HepG2 (cell line): ENCODE measurements around the gene TBKBP1. TPM values are rescaled to one million over a fixed set of nuclear protein-coding genes. Genes with fewer than 3 reads are reported as not detected.

Source experiments
- ATAC-seq: fragments of 200-7000 bp; cut with Tn5 transposase; 3 replicates; pipeline ENCODE4 v1.9.1; 2020; ENCODE audit warnings: mild to moderate bottlenecking, moderate library complexity
- BruUV-seq: library from RNA; stranded (reverse); fragments of 400-500 nt; replicated peaks from 2 replicates; lab custom pipeline; 2021; lab: Mats Ljungman, UMichigan
- CTCF ChIA-PET: fragments of 300-600 bp; formaldehyde crosslinking; extraction: SDS; loops from one replicate; lab custom pipeline; 2021; ENCODE audit warnings: low total read pairs, inconsistent platforms, low intra/inter-chr PET ratio; lab: Yijun Ruan, JAX
- POLR2A ChIA-PET: fragments of 350-600 bp; sonication (Branson Sonifier 250); formaldehyde crosslinking; loops from one replicate; lab custom pipeline; 2020; ENCODE audit warnings: antibody characterized with exemption, inconsistent platforms; lab: Yijun Ruan, JAX
- DNase-seq: peaks from one replicate; pipeline ENCODE4 v3.0.0-alpha.2; 2015; ENCODE audit warnings: low spot score
- FAIRE-seq: peaks from 3 replicates; lab custom pipeline; 2011; peaks lifted over from hg19 to GRCh38; lab: Jason Lieb, UNC
- H2AFZ ChIP-seq: one replicate; pipeline ENCODE4 v1.6.1; 2011; ENCODE audit warnings: low read length, inconsistent platforms
- H3K27ac ChIP-seq: fragments of 300-600 bp; 3 replicates; pipeline ENCODE4 v1.8.0; 2011; ENCODE audit warnings: mixed run types, mild to moderate bottlenecking, mixed read lengths, low read length, inconsistent platforms; ENCODE audit not compliant: insufficient read depth; ENCODE audit errors: extremely low read length
- H3K27me3 ChIP-seq, 2 experiments: fragments of 200-600 bp in 1 of 2; 2 replicates in 1 of 2; 3 replicates in 1 of 2; pipeline versions ENCODE4 v1.6.0 to v1.8.0; 2011; ENCODE audit warnings: low read length in 2 of 2, mild to moderate bottlenecking in 2 of 2, moderate library complexity in 2 of 2, inconsistent platforms in 1 of 2; ENCODE audit not compliant: insufficient read depth in 2 of 2, control insufficient read depth in 1 of 2
- H3K36me3 ChIP-seq, 2 experiments: fragments of 200-600 bp in 1 of 2; replicated peaks in 1 of 2; 2 replicates in 1 of 2; 3 replicates in 1 of 2; pipeline versions ENCODE4 v1.5.1 to v1.8.0; 2011; ENCODE audit warnings: low read length in 2 of 2, inconsistent platforms in 1 of 2; ENCODE audit not compliant: insufficient read depth in 2 of 2, control insufficient read depth in 1 of 2
- H3K4me1 ChIP-seq: 2 replicates; pipeline ENCODE4 v1.5.1; 2012; ENCODE audit warnings: low read length, inconsistent platforms; ENCODE audit not compliant: insufficient read depth
- H3K4me2 ChIP-seq: 2 replicates; pipeline ENCODE4 v1.6.0; 2011; ENCODE audit warnings: low read depth, low read length, inconsistent platforms
- H3K4me3 ChIP-seq, 3 experiments: fragments of 200-600 bp in 1 of 3; sonication (generic), shearing (Covaris generic) in 1 of 3; replicated peaks in 1 of 3; 2 replicates each; pipeline ENCODE4 v1.5.1; 2011 to 2016; ENCODE audit warnings: low read length in 3 of 3, inconsistent platforms in 2 of 3, low read depth in 2 of 3, mild to moderate bottlenecking in 2 of 3, control low read depth in 1 of 3, mixed read lengths in 1 of 3; ENCODE audit not compliant: insufficient read depth in 1 of 3
- H3K79me2 ChIP-seq: one replicate; pipeline ENCODE4 v1.6.1; 2011; ENCODE audit warnings: low read length, inconsistent platforms; ENCODE audit not compliant: insufficient read depth
- H3K9ac ChIP-seq: 2 replicates; pipeline ENCODE4 v1.6.0; 2011; ENCODE audit warnings: mild to moderate bottlenecking, low read depth, low read length, inconsistent platforms; ENCODE audit not compliant: insufficient read depth
- H3K9me3 ChIP-seq: 2 replicates; pipeline ENCODE4 v1.5.1; 2012; ENCODE audit warnings: mild to moderate bottlenecking, low read length
- H4K20me1 ChIP-seq: 2 replicates; pipeline ENCODE4 v1.6.0; 2011; ENCODE audit warnings: inconsistent platforms, mild to moderate bottlenecking, low read length, moderate library complexity; ENCODE audit not compliant: insufficient read depth
- ELF3 ChIP-seq: IDR thresholded peaks from 2 replicates; pipeline ENCODE4 v1.6.1; 2016; ENCODE audit warnings: missing genetic modification reagents, missing compliant biosample characterization
- EZH2 ChIP-seq: conservative IDR thresholded peaks from 2 replicates; pipeline ENCODE4 v1.6.1; 2012; ENCODE audit warnings: mild to moderate bottlenecking, low read depth, low read length, moderate library complexity
- FOXA3 ChIP-seq: IDR thresholded peaks from 2 replicates; pipeline ENCODE4 v1.6.1; 2016; ENCODE audit warnings: missing genetic modification reagents, missing compliant biosample characterization
- HNRNPL ChIP-seq: fragments of 200-400 bp; formaldehyde crosslinking; IDR thresholded peaks from 2 replicates; pipeline ENCODE4 v1.6.1; 2017; ENCODE audit warnings: mild to moderate bottlenecking, low read depth, low read length
- PRPF4 ChIP-seq: fragments of 200-400 bp; formaldehyde crosslinking; IDR thresholded peaks from 2 replicates; pipeline ENCODE4 v1.6.1; 2016; ENCODE audit warnings: low read length, low read depth; ENCODE audit not compliant: poor library complexity, severe bottlenecking
- ZBTB1 ChIP-seq: sonication (generic); formaldehyde crosslinking; IDR thresholded peaks from 2 replicates; pipeline ENCODE4 v1.4.0; 2020; ENCODE audit warnings: missing genetic modification reagents, borderline replicate concordance
- ZBTB33 ChIP-seq: sonication (generic); formaldehyde crosslinking; IDR thresholded peaks from 2 replicates; pipeline ENCODE4 v1.4.0; 2020; ENCODE audit warnings: missing genetic modification reagents
- ZBTB49 ChIP-seq: sonication (generic); formaldehyde crosslinking; IDR thresholded peaks from 2 replicates; pipeline ENCODE4 v1.4.0; 2020; ENCODE audit warnings: missing genetic modification reagents, borderline replicate concordance
- ZNF501 ChIP-seq: sonication (generic); formaldehyde crosslinking; IDR thresholded peaks from 2 replicates; pipeline ENCODE4 v1.5.1; 2020; ENCODE audit warnings: mild to moderate bottlenecking, moderate library complexity, missing genetic modification reagents
- WGBS: methylation state at CpG from one replicate; pipeline ENCODE4 v1.1.6; 2017; ENCODE audit warnings: low lambda C conversion rate; 5-methylcytosine and 5-hydroxymethylcytosine counted together
- in situ Hi-C: cut with HindIII; loops from 2 replicates; pipeline ENCODE4 v1.10.0; 2017; ENCODE audit warnings: low pct_unique_long_range_greater_than_20kb; ENCODE audit not compliant: extremely low pct_ligation_motif_present
- intact Hi-C: fragments of 100-400 bp; cut with micrococcal nuclease; formaldehyde crosslinking; loops from one replicate; pipeline ENCODE4 v1.10.0; 2022; ENCODE audit not compliant: unreplicated experiment
- polyA plus RNA-seq, 8 experiments: library from polyadenylated mRNA; depleted of rRNA in 3 of 8; stranded (reverse) in 7 of 8; unstranded in 1 of 8; fragments of >200 nt; fragmentation: Illumina TruSeq in 4 of 8; extraction: Trizol in 4 of 8; gene quantifications; 2 replicates each; pipeline versions ENCODE4 v1.2.1 to v1.2.3, GENCODE V29; 2011 to 2016; ENCODE audit warnings: low read depth in 4 of 8, missing spikeins in 1 of 8, mixed read lengths in 1 of 8; ENCODE audit not compliant: insufficient read depth in 1 of 8
- total RNA-seq, 5 experiments: library from RNA; depleted of rRNA; stranded (reverse); fragments of >200 nt; fragmentation: Illumina TruSeq; extraction: Trizol; gene quantifications; 2 replicates each; pipeline ENCODE4 v1.2.3, GENCODE V29; 2016; ENCODE audit warnings: low read depth in 1 of 5
- TF ChIP-seq, protein P1 (sequence below): sonication (generic); formaldehyde crosslinking; IDR thresholded peaks from 2 replicates; pipeline ENCODE4 v1.5.0; 2020; ENCODE audit warnings: mild to moderate bottlenecking, missing genetic modification reagents, moderate library complexity
- TF ChIP-seq, protein P2 (sequence below): sonication (generic); formaldehyde crosslinking; IDR thresholded peaks from 2 replicates; pipeline ENCODE4 v1.8.1; 2023; ENCODE audit warnings: mild to moderate bottlenecking, missing genetic modification reagents
- TF ChIP-seq, protein P3 (sequence below): fragments of 450-650 bp; IDR thresholded peaks from 2 replicates; pipeline ENCODE4 v1.6.1; 2016

TBKBP1 gene
- total and polyA plus RNA-seq, 2 of the 13 experiments (the other 11 are each of a cell fraction or from before 2014, with no cell fraction given) = 2.6 to 7.0 TPM

DNA sequence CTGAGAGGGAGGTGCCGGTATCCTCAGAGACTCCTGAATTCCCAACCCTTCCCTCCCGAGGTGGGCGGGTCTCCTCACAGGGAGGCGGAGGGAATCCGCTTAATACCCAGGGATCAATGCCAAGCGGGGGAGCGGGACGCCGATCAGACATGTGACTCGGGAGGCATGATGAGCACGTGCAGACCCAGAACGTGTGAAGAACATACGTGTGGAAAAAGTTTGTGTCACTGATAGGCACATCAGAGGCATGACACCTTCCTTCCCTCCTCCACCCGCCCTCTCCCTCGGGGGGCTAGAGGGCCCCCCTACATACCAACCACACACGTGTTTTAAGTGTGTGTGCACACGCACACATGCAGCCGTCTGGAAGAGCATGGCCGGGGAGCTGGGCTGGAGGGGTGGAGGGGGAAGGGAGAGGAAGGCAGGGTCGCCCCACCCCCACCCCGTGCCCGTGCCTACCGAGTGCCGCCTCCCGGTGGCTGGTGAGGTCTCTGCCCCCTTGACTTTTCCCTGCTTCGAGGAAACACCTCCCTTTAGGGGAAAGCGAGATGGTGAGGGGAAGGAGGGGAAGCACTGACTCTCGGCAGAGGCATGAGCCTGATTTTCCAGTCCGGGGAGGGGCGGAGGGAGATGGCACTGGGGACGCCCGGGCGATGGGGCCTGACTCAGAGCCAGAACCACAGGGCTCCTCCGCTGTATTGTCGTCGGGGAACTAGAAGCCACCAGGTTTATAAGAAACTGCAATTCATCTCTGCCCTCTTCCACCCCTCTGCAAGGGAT, 27.0 kb downstream of the TBKBP1 start:
- no peaks in the 10 kb centered on the region for H3K9me3 ChIP-seq
- intact Hi-C loops = no loop called here
- H2AFZ ChIP-seq = no peak overlapping the region
- no peak overlapping the region for H3K4me3 ChIP-seq
- no peak for FAIRE-seq
- no peak overlapping the region for H3K9ac ChIP-seq
- BruUV-seq = no TSS peak
- in situ Hi-C loops = no loop called here
- H3K27me3 ChIP-seq = peaks cover 24 to 96% of the 10 kb centered on the region in 2 experiments
- no peaks in the 10 kb centered on the region for H3K36me3 ChIP-seq
- 0 out of 2 replicates have a peak, but pooled peaks cover 9% of the 10 kb centered on the region for H3K4me1 ChIP-seq
- ChIA-PET CTCF (no interaction called here), POLR2A (no interaction called here)
- no peak overlapping the region for H3K27ac ChIP-seq
- WGBS = 16% methylated on average over 33 of the region's 36 CpGs
- H3K4me2 ChIP-seq = no peak overlapping the region
- DNase-seq = no peak
- no peak for ATAC-seq
- no peaks in the 10 kb centered on the region; the same call in 1 of the 2 replicates for H4K20me1 ChIP-seq
- H3K79me2 ChIP-seq = no peaks in the 10 kb centered on the region
- no peak for TF ChIP-seq ZBTB49 (CRISPR knock-in tag)
- peak; percentile 22 for TF ChIP-seq PRPF4
- peak; percentile 48; the same call in 1 of the 2 replicates for TF ChIP-seq ZBTB33
- TF ChIP-seq, protein P1, sequence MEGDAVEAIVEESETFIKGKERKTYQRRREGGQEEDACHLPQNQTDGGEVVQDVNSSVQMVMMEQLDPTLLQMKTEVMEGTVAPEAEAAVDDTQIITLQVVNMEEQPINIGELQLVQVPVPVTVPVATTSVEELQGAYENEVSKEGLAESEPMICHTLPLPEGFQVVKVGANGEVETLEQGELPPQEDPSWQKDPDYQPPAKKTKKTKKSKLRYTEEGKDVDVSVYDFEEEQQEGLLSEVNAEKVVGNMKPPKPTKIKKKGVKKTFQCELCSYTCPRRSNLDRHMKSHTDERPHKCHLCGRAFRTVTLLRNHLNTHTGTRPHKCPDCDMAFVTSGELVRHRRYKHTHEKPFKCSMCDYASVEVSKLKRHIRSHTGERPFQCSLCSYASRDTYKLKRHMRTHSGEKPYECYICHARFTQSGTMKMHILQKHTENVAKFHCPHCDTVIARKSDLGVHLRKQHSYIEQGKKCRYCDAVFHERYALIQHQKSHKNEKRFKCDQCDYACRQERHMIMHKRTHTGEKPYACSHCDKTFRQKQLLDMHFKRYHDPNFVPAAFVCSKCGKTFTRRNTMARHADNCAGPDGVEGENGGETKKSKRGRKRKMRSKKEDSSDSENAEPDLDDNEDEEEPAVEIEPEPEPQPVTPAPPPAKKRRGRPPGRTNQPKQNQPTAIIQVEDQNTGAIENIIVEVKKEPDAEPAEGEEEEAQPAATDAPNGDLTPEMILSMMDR (CRISPR knock-in tag) = peak; percentile 17
- TF ChIP-seq ELF3 (CRISPR knock-in tag) = no peak
- no peak for TF ChIP-seq ZNF501 (CRISPR knock-in tag)
- no peak for TF ChIP-seq ZBTB1
- no peak for TF ChIP-seq FOXA3 (CRISPR knock-in tag)
- peak; percentile 73 for TF ChIP-seq EZH2
- peak; percentile 68; the same call in 1 of the 2 replicates for TF ChIP-seq HNRNPL
- TF ChIP-seq, protein P2, sequence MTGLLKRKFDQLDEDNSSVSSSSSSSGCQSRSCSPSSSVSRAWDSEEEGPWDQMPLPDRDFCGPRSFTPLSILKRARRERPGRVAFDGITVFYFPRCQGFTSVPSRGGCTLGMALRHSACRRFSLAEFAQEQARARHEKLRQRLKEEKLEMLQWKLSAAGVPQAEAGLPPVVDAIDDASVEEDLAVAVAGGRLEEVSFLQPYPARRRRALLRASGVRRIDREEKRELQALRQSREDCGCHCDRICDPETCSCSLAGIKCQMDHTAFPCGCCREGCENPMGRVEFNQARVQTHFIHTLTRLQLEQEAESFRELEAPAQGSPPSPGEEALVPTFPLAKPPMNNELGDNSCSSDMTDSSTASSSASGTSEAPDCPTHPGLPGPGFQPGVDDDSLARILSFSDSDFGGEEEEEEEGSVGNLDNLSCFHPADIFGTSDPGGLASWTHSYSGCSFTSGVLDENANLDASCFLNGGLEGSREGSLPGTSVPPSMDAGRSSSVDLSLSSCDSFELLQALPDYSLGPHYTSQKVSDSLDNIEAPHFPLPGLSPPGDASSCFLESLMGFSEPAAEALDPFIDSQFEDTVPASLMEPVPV = 0 out of 2 replicates have a peak, but pooled peaks have one; percentile 16
- TF ChIP-seq, protein P3, sequence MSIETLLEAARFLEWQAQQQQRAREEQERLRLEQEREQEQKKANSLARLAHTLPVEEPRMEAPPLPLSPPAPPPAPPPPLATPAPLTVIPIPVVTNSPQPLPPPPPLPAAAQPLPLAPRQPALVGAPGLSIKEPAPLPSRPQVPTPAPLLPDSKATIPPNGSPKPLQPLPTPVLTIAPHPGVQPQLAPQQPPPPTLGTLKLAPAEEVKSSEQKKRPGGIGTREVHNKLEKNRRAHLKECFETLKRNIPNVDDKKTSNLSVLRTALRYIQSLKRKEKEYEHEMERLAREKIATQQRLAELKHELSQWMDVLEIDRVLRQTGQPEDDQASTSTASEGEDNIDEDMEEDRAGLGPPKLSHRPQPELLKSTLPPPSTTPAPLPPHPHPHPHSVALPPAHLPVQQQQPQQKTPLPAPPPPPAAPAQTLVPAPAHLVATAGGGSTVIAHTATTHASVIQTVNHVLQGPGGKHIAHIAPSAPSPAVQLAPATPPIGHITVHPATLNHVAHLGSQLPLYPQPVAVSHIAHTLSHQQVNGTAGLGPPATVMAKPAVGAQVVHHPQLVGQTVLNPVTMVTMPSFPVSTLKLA = peak; percentile 62
